ENCODE data around the gene SMIM45.

SMIM45 gene

GRCh38 chr22:41969110-41969646 lies 17.2 kb downstream of the SMIM45 start, which contains the start of gene SEPTIN3:
TSS of gene SEPTIN3 (plus strand) at chr22:41969443. CDS start at chr22:41971493, 2,050 bp downstream.
- ChIA-PET POLR2A (ENCODE audit: unreplicated experiment) (interaction anchor here (0.7 kb wide), 1 partner anchor 1411 kb away, joined by 4 read pairs; no protein-coding TSS in a partner anchor), CTCF (no interaction called here)
- no peak within 1 kb of the TSS for H3K4me2 ChIP-seq
- peaks cover 19% of the 10 kb centered on the region; the same call in 1 of the 2 replicates for H3K27me3 ChIP-seq (ENCODE audit: insufficient read depth, low read depth)
- H3K4me1 ChIP-seq (replicated peaks; ENCODE audit: insufficient read depth), result no peaks in the 10 kb centered on the region
- no peak within 1 kb of the TSS for H3K4me3 ChIP-seq
- no peaks in the 10 kb centered on the region for H3K9me2 ChIP-seq (ENCODE audit: insufficient read depth)
- H2AFZ ChIP-seq, result no peak within 1 kb of the TSS
- H3F3A ChIP-seq (ENCODE audit: insufficient read depth, low read depth), result peaks cover 1% of the 10 kb centered on the region; the same call in 1 of the 2 replicates
- no peaks in the 10 kb centered on the region for H3K79me2 ChIP-seq (ENCODE audit: low read depth)
- no peaks in the 10 kb centered on the region for H3K9me3 ChIP-seq (ENCODE audit: insufficient read depth, low read depth)
- no peaks in the 10 kb centered on the region for H3K36me3 ChIP-seq (ENCODE audit: low read depth)
- intact Hi-C loops (cut with micrococcal nuclease; ENCODE audit: unreplicated experiment), result loop anchor here (5.0 kb wide), 1 partner anchor 638 kb away; no protein-coding TSS in a partner anchor
- no peak within 1 kb of the TSS for H3K27ac ChIP-seq
- H4K20me1 ChIP-seq (ENCODE audit: insufficient read depth), result no peaks in the 10 kb centered on the region
- TF ChIP-seq EZH2 (IDR thresholded peaks at IDR 0.05; ENCODE audit: low read depth) (no peak), CTCF (conservative IDR thresholded peaks at IDR 0.05) (no peak)
- BruUV-seq (replicated peaks), result no TSS peak
- no peak for DNase-seq

GRCh38 chr22:41970601-41971000 lies 18.7 kb downstream of the SMIM45 start:
- no peak overlapping the region for H3K4me3 ChIP-seq
- H3K27me3 ChIP-seq (ENCODE audit: insufficient read depth, low read depth), result peaks cover 33% of the 10 kb centered on the region
- peaks cover 16% of the 10 kb centered on the region; the same call in 1 of the 2 replicates for H3F3A ChIP-seq (ENCODE audit: insufficient read depth, low read depth)
- DNase-seq, result no peak
- no TSS peak for BruUV-seq (replicated peaks)
- no peaks in the 10 kb centered on the region for H3K9me2 ChIP-seq (ENCODE audit: insufficient read depth)
- ChIA-PET CTCF (interaction anchor here (1.1 kb wide), 1 partner anchor 199 kb away, joined by 3 read pairs; no protein-coding TSS in a partner anchor), POLR2A (ENCODE audit: unreplicated experiment) (interaction anchor here (0.5 kb wide), 1 partner anchor 9 kb away, joined by 18 read pairs; no protein-coding TSS in a partner anchor)
- intact Hi-C loops (cut with micrococcal nuclease; ENCODE audit: unreplicated experiment), result no loop called here
- H2AFZ ChIP-seq, result no peak overlapping the region
- no peaks in the 10 kb centered on the region for H3K4me1 ChIP-seq (replicated peaks; ENCODE audit: insufficient read depth)
- no peaks in the 10 kb centered on the region for H3K36me3 ChIP-seq (ENCODE audit: low read depth)
- no peaks in the 10 kb centered on the region for H3K79me2 ChIP-seq (ENCODE audit: low read depth)
- H3K27ac ChIP-seq, result no peak overlapping the region
- TF ChIP-seq EZH2 (IDR thresholded peaks at IDR 0.05; ENCODE audit: low read depth), result no peak
- TF ChIP-seq CTCF (conservative IDR thresholded peaks at IDR 0.05), result no peak
- no peaks in the 10 kb centered on the region for H3K9me3 ChIP-seq (ENCODE audit: insufficient read depth, low read depth)
- H4K20me1 ChIP-seq (ENCODE audit: insufficient read depth), result no peaks in the 10 kb centered on the region
- H3K4me2 ChIP-seq, result no peak overlapping the region

- H3K4me3 ChIP-seq, result no peak overlapping the region
- H4K20me1 ChIP-seq (ENCODE audit: insufficient read depth), result no peaks in the 10 kb centered on the region
- H3K79me2 ChIP-seq (ENCODE audit: low read depth), result no peaks in the 10 kb centered on the region
- no peak overlapping the region for H2AFZ ChIP-seq
- TF ChIP-seq EZH2 (IDR thresholded peaks at IDR 0.05; ENCODE audit: low read depth) (no peak), CTCF (conservative IDR thresholded peaks at IDR 0.05) (no peak)
- H3K9me2 ChIP-seq (ENCODE audit: insufficient read depth), result no peaks in the 10 kb centered on the region
- no peak for DNase-seq
- BruUV-seq (replicated peaks), result no TSS peak
- H3K4me1 ChIP-seq (replicated peaks; ENCODE audit: insufficient read depth), result no peaks in the 10 kb centered on the region
- H3K27ac ChIP-seq, result no peak overlapping the region
- intact Hi-C loops (cut with micrococcal nuclease; ENCODE audit: unreplicated experiment), result no loop called here
- H3K9me3 ChIP-seq (ENCODE audit: insufficient read depth, low read depth), result no peaks in the 10 kb centered on the region
- peaks cover 21% of the 10 kb centered on the region; the same call in 1 of the 2 replicates for H3F3A ChIP-seq (ENCODE audit: insufficient read depth, low read depth)
- peaks cover 42% of the 10 kb centered on the region for H3K27me3 ChIP-seq (ENCODE audit: insufficient read depth, low read depth)
- no peak overlapping the region for H3K4me2 ChIP-seq
- CTCF ChIA-PET, result interaction anchor here (0.5 to 1.1 kb wide), 2 partner anchors 66 to 199 kb away, joined by 3 to 5 read pairs; no protein-coding TSS in a partner anchor
- POLR2A ChIA-PET (ENCODE audit: unreplicated experiment), result no interaction called here
- H3K36me3 ChIP-seq (ENCODE audit: low read depth), result no peaks in the 10 kb centered on the region
Measured at GRCh38 chr22:41971431-41971830, 19.5 kb downstream of the SMIM45 start.

Data from PC-9 (cell line).